Nephron progenitor cell (in vitro differentiated cells): ENCODE data around the gene TCF7L1.

Experiments used
- DNase-seq: peaks from one replicate; pipeline ENCODE4 v3.0.0; 2021
- H3K27ac Mint-ChIP-seq: 2 replicates; pipeline ENCODE4 v1.8.0; 2021; ENCODE audit warnings: mild to moderate bottlenecking, moderate library complexity, mixed read lengths
- H3K27me3 Mint-ChIP-seq: 2 replicates; pipeline ENCODE4 v1.8.0; 2021; ENCODE audit warnings: mild to moderate bottlenecking, low read depth, mixed read lengths; ENCODE audit not compliant: poor library complexity
- H3K36me3 Mint-ChIP-seq: 2 replicates; pipeline ENCODE4 v1.8.0; 2021; ENCODE audit warnings: low read depth, mixed read lengths
- H3K4me1 Mint-ChIP-seq: 2 replicates; pipeline ENCODE4 v1.8.0; 2021; ENCODE audit warnings: mixed read lengths
- H3K4me3 Mint-ChIP-seq: 2 replicates; pipeline ENCODE4 v1.8.0; 2021; ENCODE audit warnings: mild to moderate bottlenecking, moderate library complexity, mixed read lengths
- H3K9me3 Mint-ChIP-seq: 2 replicates; pipeline ENCODE4 v1.8.0; 2021; ENCODE audit warnings: mild to moderate bottlenecking, moderate library complexity, mixed read lengths
- TF ChIP-seq, protein P1 (sequence below): fragments of 200-600 bp; sonication (generic); IDR thresholded peaks from 2 replicates; pipeline ENCODE4 v1.5.0; 2021; ENCODE audit warnings: antibody characterized with exemption

The TCF7L1 gene

DNA sequence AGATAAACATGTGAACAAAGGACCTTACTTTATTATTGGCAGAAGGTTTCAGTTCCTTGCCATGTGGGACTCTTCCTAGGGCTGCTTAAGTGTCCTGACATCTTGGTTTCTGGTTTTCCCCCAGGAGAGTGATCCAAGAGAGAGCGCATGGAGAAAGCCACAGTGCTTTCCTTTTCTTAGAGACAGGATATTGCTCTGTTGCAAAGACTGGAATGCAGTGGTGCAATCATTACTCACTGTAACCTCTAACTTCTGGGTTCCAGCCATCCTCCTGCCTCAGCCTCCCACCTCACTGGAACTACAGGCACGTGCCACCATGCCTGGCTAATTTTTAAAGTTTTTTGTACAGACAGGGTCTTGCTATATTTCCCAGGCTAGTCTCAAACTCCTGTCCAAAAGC lies 38.1 kb upstream of the TCF7L1 start:
- Mint-ChIP-seq H3K4me1 (no peaks in the 10 kb centered on the region), H3K36me3 (no peaks in the 10 kb centered on the region), H3K27me3 (peaks cover 17% of the 10 kb centered on the region), H3K4me3 (no peak overlapping the region), H3K27ac (no peak overlapping the region), H3K9me3 (peaks cover 15% of the 10 kb centered on the region)
- TF ChIP-seq, protein P1, sequence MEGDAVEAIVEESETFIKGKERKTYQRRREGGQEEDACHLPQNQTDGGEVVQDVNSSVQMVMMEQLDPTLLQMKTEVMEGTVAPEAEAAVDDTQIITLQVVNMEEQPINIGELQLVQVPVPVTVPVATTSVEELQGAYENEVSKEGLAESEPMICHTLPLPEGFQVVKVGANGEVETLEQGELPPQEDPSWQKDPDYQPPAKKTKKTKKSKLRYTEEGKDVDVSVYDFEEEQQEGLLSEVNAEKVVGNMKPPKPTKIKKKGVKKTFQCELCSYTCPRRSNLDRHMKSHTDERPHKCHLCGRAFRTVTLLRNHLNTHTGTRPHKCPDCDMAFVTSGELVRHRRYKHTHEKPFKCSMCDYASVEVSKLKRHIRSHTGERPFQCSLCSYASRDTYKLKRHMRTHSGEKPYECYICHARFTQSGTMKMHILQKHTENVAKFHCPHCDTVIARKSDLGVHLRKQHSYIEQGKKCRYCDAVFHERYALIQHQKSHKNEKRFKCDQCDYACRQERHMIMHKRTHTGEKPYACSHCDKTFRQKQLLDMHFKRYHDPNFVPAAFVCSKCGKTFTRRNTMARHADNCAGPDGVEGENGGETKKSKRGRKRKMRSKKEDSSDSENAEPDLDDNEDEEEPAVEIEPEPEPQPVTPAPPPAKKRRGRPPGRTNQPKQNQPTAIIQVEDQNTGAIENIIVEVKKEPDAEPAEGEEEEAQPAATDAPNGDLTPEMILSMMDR, result no peak
- no peak for DNase-seq

DNA sequence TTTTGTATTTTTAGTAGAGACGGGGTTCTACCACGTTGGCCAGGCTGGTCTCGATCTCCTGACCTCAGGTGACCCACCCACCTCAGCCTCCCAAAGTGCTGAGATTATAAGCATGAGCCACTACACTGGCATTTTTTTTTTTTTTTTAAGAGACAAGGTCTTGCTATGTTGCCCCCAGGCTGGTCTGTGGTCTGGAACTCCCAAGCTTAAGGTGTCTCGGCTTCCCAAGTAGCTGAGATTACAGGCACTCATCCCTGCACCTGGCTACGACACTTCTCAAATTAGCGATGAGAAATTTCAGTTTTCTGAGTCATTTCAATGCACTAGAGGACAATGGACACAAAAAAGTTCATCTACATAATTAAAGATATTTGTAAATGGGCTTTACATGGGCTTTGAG lies 36.6 kb upstream of the TCF7L1 start:
- H3K27me3 Mint-ChIP-seq, result peaks cover 21% of the 10 kb centered on the region

DNA sequence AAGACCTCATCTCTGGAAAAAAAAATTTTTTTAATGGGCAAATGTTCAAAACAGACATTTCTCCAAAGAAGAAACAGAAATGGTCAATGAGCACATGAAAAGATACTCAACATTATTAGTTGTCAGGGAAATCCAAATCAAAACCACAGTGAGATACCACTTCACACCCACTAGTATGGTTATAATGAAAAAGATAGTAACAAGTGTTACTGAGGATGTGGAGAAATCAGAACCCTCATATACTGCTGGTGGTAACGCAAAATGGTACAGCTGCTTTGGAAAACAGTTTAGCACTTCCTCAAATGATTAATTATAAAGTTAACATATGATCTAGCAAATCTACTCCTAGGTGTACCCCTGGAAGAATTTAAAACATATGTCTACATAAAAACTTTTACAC lies 29.0 kb upstream of the TCF7L1 start:
- Mint-ChIP-seq H3K4me1 (no peaks in the 10 kb centered on the region), H3K4me3 (no peak overlapping the region), H3K9me3 (no peaks in the 10 kb centered on the region), H3K27me3 (peaks cover 19% of the 10 kb centered on the region), H3K27ac (no peak overlapping the region), H3K36me3 (no peaks in the 10 kb centered on the region)
- TF ChIP-seq, protein P1, result no peak
- DNase-seq, result no peak

More for the DNA sequence above, 36.6 kb upstream of the TCF7L1 start:
- TF ChIP-seq, protein P1, result no peak
- Mint-ChIP-seq H3K36me3 (no peaks in the 10 kb centered on the region), H3K27ac (no peak overlapping the region), H3K4me3 (no peak overlapping the region), H3K9me3 (peaks cover 15% of the 10 kb centered on the region), H3K4me1 (no peaks in the 10 kb centered on the region)
- no peak for DNase-seq

DNA sequence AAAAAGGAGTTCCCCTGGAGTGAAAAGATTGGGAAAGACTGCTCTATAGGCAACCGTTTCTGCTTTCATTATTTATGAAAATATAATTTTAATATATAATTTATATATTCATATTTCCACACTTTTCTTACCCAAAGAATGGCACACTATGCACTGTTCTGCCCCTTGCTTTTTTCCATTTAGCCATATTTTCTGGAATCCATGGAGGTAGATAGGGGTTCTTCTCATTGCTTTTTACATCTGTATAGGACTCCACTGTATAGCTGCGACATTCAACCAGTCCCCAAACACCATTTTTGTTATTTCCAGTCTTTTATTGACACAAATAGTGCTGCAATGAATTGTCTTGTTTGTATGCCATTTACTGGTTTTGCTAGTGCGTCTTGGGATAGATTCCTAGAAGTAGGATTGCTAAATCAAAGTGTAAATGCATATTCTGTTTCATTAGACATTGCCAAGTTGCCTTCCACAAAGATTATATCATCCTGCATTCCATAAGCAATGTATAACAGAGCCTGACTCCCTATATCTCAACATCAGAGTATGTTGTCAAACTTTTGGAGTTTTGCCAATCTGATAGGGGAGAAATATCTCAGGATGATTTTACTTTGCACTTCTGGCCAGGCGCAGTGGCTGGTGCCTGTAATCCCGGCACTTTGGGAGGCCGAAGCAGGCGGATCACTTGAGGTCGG lies 26.6 kb upstream of the TCF7L1 start:
- TF ChIP-seq, protein P1, result no peak
- peaks cover 16% of the 10 kb centered on the region for H3K27me3 Mint-ChIP-seq
- no peaks in the 10 kb centered on the region for H3K4me1 Mint-ChIP-seq
- DNase-seq, result no peak
- H3K27ac Mint-ChIP-seq, result no peak overlapping the region
- no peaks in the 10 kb centered on the region for H3K36me3 Mint-ChIP-seq
- peaks cover 7% of the 10 kb centered on the region for H3K9me3 Mint-ChIP-seq
- no peak overlapping the region for H3K4me3 Mint-ChIP-seq

DNA sequence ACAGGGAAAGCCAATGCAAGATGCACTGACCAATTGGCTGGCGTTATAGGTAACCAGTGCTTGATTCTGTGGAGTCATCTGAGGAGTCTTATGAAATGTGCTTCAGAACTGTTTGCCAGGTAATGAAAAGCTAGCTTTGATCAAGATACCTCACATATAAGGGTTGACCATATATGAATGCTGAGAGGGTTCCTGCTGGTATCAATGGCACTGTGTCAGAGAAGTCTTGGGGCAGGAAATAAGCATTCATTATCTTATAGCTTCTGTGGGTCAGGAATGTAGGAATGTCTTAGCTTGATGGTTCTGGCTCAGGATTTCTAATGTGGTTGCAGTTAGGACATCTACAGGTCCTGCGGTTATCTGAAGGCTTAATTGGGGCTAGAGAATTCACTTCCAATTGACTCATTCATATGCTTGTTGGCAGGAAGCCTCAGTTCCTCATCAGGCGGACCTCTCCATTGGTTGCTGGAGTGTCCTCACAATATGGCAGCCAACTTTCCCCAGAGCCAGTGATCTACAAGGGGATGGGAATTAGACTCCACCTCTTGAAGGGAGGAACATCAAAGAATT lies 22.1 kb upstream of the TCF7L1 start:
- Mint-ChIP-seq H3K36me3 (no peaks in the 10 kb centered on the region), H3K9me3 (peaks cover 7% of the 10 kb centered on the region), H3K4me1 (no peaks in the 10 kb centered on the region), H3K27me3 (peaks cover 14% of the 10 kb centered on the region), H3K27ac (no peak overlapping the region), H3K4me3 (no peak overlapping the region)
- TF ChIP-seq, protein P1, result no peak
- no peak for DNase-seq

DNA sequence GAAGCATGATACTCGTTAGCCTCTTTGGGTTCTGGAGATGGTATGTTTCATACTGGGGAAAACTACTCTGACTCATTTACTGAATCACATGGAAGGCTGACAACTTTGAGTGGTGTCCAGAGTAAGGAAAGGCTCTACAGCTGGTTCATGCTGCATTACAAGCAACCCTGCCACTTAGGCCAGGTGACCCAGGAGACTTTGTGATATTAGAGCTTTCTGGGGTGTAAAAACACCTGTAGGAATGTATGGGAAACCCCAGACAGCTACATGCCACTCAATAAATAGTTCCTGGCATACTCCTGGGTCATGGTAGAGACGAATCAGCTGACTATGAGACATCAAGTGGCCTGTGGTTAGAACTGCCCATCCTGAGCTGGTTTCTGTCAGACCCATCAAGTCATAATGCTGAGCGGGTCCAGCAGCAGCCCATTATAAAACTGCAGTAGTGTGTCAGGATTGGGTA lies 21.3 kb upstream of the TCF7L1 start:
- Mint-ChIP-seq H3K4me3 (no peak overlapping the region), H3K9me3 (peaks cover 7% of the 10 kb centered on the region), H3K27ac (no peak overlapping the region), H3K27me3 (peaks cover 18% of the 10 kb centered on the region), H3K4me1 (no peaks in the 10 kb centered on the region), H3K36me3 (no peaks in the 10 kb centered on the region)
- no peak for DNase-seq
- TF ChIP-seq, protein P1, result no peak
